Stomach smooth muscle (tissue), 2 donors: ENCODE results near the gene PAX7.

Experiments
- H3K27ac ChIP-seq: one replicate; pipeline ENCODE4 v1.7.0; 2013; ENCODE audit warnings: mild to moderate bottlenecking, low read length, inconsistent platforms
- H3K27me3 ChIP-seq, 2 donors: one replicate each; pipeline ENCODE4 v1.7.0; 2013; ENCODE audit warnings: low read length in 2 of 2; ENCODE audit not compliant: insufficient read depth in 2 of 2, control insufficient read depth in 1 of 2
- H3K36me3 ChIP-seq, 2 donors: one replicate each; pipeline ENCODE4 v1.7.0; 2013; ENCODE audit warnings: low read length in 2 of 2; ENCODE audit not compliant: control insufficient read depth in 2 of 2, insufficient read depth in 2 of 2
- H3K4me1 ChIP-seq: one replicate; pipeline ENCODE4 v1.7.0; 2013; ENCODE audit warnings: low read length; ENCODE audit not compliant: control insufficient read depth, insufficient read depth
- H3K4me3 ChIP-seq, 2 donors: one replicate each; pipeline ENCODE4 v1.7.0; 2013; ENCODE audit warnings: low read length in 2 of 2
- H3K9ac ChIP-seq, 2 donors: one replicate each; pipeline ENCODE4 v1.7.0; 2013; ENCODE audit warnings: low read length in 2 of 2, mild to moderate bottlenecking in 1 of 2
- H3K9me3 ChIP-seq, 2 donors: one replicate each; pipeline ENCODE4 v1.7.0; 2013; ENCODE audit warnings: low read length in 2 of 2; ENCODE audit not compliant: control insufficient read depth in 2 of 2
- donor health status: healthy.
- donor health status: Pancreatic carcinoma.

PAX7 gene

GRCh38 chr1:18783705-18784481, 153.2 kb downstream of the PAX7 start:
- Histone ChIP-seq H3K9ac (no peak overlapping the region), H3K9me3 (no peaks in the 10 kb centered on the region), H3K27ac (no peak overlapping the region), H3K27me3 (peaks cover 17 to 23% of the 10 kb centered on the region in 2 donors), H3K36me3 (no peaks in the 10 kb centered on the region), H3K4me3 (no peak overlapping the region), H3K4me1 (no peaks in the 10 kb centered on the region)

GRCh38 chr1:18784482-18784831, 153.8 kb downstream of the PAX7 start:
- Histone ChIP-seq H3K4me3 (no peak overlapping the region), H3K9me3 (no peaks in the 10 kb centered on the region), H3K9ac (no peak overlapping the region), H3K27me3 (peaks cover 16 to 22% of the 10 kb centered on the region in 2 donors), H3K27ac (no peak overlapping the region), H3K4me1 (no peaks in the 10 kb centered on the region), H3K36me3 (no peaks in the 10 kb centered on the region)

- H3K27ac ChIP-seq: no peak overlapping the region
- no peaks in the 10 kb centered on the region for H3K36me3 ChIP-seq
- H3K9me3 ChIP-seq: no peaks in the 10 kb centered on the region
- H3K27me3 ChIP-seq: peaks cover 16 to 23% of the 10 kb centered on the region in 2 donors
- H3K4me3 ChIP-seq: no peak overlapping the region
- no peaks in the 10 kb centered on the region for H3K4me1 ChIP-seq
- H3K9ac ChIP-seq: no peak overlapping the region
These were observed 155.5 kb downstream of the PAX7 start for GRCh38 chr1:18786149-18786548.

- H3K9ac ChIP-seq: no peak overlapping the region
- H3K4me1 ChIP-seq: no peaks in the 10 kb centered on the region
- H3K9me3 ChIP-seq: peaks cover 2 to 5% of the 10 kb centered on the region in 2 donors
- H3K4me3 ChIP-seq: no peak overlapping the region
- H3K27ac ChIP-seq: no peak overlapping the region
- peaks cover 19 to 30% of the 10 kb centered on the region in 2 donors for H3K27me3 ChIP-seq
- no peaks in the 10 kb centered on the region for H3K36me3 ChIP-seq
These were observed 157.3 kb downstream of the PAX7 start for GRCh38 chr1:18787825-18788385.

- no peaks in the 10 kb centered on the region for H3K4me1 ChIP-seq
- H3K4me3 ChIP-seq: no peak overlapping the region
- no peak overlapping the region for H3K27ac ChIP-seq
- peaks cover 5% of the 10 kb centered on the region in 2 donors for H3K9me3 ChIP-seq
- H3K9ac ChIP-seq: no peak overlapping the region
- no peaks in the 10 kb centered on the region for H3K36me3 ChIP-seq
- peaks cover 25 to 32% of the 10 kb centered on the region in 2 donors for H3K27me3 ChIP-seq
These were observed 158.6 kb downstream of the PAX7 start for GRCh38 chr1:18789246-18789645.

GRCh38 chr1:18792747-18793146, 162.1 kb downstream of the PAX7 start:
- no peak overlapping the region for H3K4me3 ChIP-seq
- no peaks in the 10 kb centered on the region for H3K4me1 ChIP-seq
- no peaks in the 10 kb centered on the region for H3K36me3 ChIP-seq
- H3K27ac ChIP-seq: no peak overlapping the region
- H3K9ac ChIP-seq: no peak overlapping the region
- H3K9me3 ChIP-seq: peaks cover 5% of the 10 kb centered on the region in 2 donors
- peaks cover 19 to 27% of the 10 kb centered on the region in 2 donors for H3K27me3 ChIP-seq

- Histone ChIP-seq H3K4me3 (no peak overlapping the region), H3K27me3 (peaks cover 19 to 24% of the 10 kb centered on the region in 2 donors), H3K4me1 (no peaks in the 10 kb centered on the region), H3K9me3 (peaks cover 5% of the 10 kb centered on the region in 2 donors), H3K9ac (no peak overlapping the region), H3K36me3 (no peaks in the 10 kb centered on the region), H3K27ac (no peak overlapping the region)
These were observed 162.5 kb downstream of the PAX7 start for GRCh38 chr1:18793164-18793563.

- no peaks in the 10 kb centered on the region for H3K36me3 ChIP-seq
- H3K27me3 ChIP-seq: peaks cover 19 to 24% of the 10 kb centered on the region in 2 donors
- no peaks in the 10 kb centered on the region for H3K4me1 ChIP-seq
- peaks cover 5% of the 10 kb centered on the region in 2 donors for H3K9me3 ChIP-seq
- H3K4me3 ChIP-seq: no peak overlapping the region
- H3K27ac ChIP-seq: no peak overlapping the region
- no peak overlapping the region for H3K9ac ChIP-seq
These were observed 163.4 kb downstream of the PAX7 start for GRCh38 chr1:18794051-18794450.

- Histone ChIP-seq H3K4me1 (no peaks in the 10 kb centered on the region), H3K27ac (no peak overlapping the region), H3K4me3 (no peak overlapping the region), H3K36me3 (no peaks in the 10 kb centered on the region), H3K9ac (no peak overlapping the region), H3K27me3 (peaks cover 19 to 28% of the 10 kb centered on the region in 2 donors), H3K9me3 (peaks cover 5% of the 10 kb centered on the region in 2 donors)
These were observed 163.9 kb downstream of the PAX7 start for GRCh38 chr1:18794561-18794960.

GRCh38 chr1:18795002-18795689, 164.5 kb downstream of the PAX7 start:
- Histone ChIP-seq H3K27ac (no peak overlapping the region), H3K27me3 (peaks cover 19 to 28% of the 10 kb centered on the region in 2 donors), H3K36me3 (no peaks in the 10 kb centered on the region), H3K4me1 (no peaks in the 10 kb centered on the region), H3K9ac (no peak overlapping the region), H3K9me3 (peaks cover 5% of the 10 kb centered on the region in 2 donors), H3K4me3 (no peak overlapping the region)
